ENCODE results near the gene SNX7. TPM values are rescaled to one million over a fixed set of nuclear protein-coding genes. Genes with fewer than 3 reads are reported as not detected.

Gene SNX7
- total RNA-seq, 1 donor from 2014 or later, result 17.5 TPM

DNA sequence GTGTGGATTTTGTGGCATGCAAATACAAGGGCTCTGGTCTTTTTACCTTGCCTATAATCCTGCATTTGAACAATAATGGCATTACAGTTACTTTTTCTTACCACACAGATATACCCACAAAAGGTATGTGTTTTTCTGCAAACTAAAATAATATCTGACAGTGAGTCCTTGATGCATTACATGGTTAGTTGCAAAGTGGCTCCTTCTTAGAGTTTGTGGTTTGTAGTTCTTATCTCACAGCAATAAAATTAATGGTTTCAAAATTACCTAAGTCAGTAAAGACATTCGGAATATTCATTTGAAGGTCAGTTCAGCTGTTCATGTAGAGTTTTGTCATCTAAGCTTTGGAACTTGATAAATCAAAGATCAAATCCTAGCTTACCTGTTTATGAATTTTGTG lies 43.5 kb downstream of the SNX7 start:
- TF ChIP-seq, protein P1, sequence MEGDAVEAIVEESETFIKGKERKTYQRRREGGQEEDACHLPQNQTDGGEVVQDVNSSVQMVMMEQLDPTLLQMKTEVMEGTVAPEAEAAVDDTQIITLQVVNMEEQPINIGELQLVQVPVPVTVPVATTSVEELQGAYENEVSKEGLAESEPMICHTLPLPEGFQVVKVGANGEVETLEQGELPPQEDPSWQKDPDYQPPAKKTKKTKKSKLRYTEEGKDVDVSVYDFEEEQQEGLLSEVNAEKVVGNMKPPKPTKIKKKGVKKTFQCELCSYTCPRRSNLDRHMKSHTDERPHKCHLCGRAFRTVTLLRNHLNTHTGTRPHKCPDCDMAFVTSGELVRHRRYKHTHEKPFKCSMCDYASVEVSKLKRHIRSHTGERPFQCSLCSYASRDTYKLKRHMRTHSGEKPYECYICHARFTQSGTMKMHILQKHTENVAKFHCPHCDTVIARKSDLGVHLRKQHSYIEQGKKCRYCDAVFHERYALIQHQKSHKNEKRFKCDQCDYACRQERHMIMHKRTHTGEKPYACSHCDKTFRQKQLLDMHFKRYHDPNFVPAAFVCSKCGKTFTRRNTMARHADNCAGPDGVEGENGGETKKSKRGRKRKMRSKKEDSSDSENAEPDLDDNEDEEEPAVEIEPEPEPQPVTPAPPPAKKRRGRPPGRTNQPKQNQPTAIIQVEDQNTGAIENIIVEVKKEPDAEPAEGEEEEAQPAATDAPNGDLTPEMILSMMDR (conservative IDR thresholded peaks at IDR 0.05), result no peak
- H3K4me1 Mint-ChIP-seq, result peaks cover 7% of the 10 kb centered on the region
- DNase-seq (ENCODE audit: low read depth, low spot score), result no peak
- H3K36me3 Mint-ChIP-seq (ENCODE audit: low read depth), result peaks cover 3% of the 10 kb centered on the region
- peaks cover 2% of the 10 kb centered on the region for H3K9me3 Mint-ChIP-seq
- no peaks in the 10 kb centered on the region for H3K27me3 Mint-ChIP-seq (ENCODE audit: low read depth)
- H3K27ac Mint-ChIP-seq (ENCODE audit: unreplicated experiment), result no peak overlapping the region
- no peak overlapping the region for H3K4me3 Mint-ChIP-seq

DNA sequence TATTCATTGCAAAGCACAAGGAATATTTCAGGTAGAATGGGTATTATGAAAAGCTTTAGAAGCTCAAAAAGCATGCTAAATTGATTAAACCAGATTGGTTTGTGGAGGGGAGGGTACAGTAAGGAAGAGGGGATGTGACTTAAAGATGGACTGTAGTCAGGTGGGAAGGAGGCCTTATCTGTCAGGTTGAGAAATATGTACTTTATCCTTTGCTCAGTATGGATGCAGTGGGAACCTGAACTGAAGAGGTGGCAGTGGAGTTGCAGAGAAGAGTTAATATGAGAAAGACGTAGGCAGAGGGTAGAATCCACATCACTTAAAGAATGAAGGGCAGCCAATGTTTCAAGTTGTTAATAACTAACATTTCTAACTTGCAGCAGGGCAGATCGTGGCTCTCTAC lies 44.1 kb downstream of the SNX7 start:
- H3K27ac Mint-ChIP-seq (ENCODE audit: unreplicated experiment), result no peak overlapping the region
- peaks cover 2% of the 10 kb centered on the region for H3K9me3 Mint-ChIP-seq
- H3K4me1 Mint-ChIP-seq, result peaks cover 7% of the 10 kb centered on the region
- H3K4me3 Mint-ChIP-seq, result no peak overlapping the region
- TF ChIP-seq, protein P1 (conservative IDR thresholded peaks at IDR 0.05), result no peak
- no peaks in the 10 kb centered on the region for H3K27me3 Mint-ChIP-seq (ENCODE audit: low read depth)
- H3K36me3 Mint-ChIP-seq (ENCODE audit: low read depth), result peaks cover 5% of the 10 kb centered on the region
- DNase-seq (ENCODE audit: low read depth, low spot score), result no peak

DNA sequence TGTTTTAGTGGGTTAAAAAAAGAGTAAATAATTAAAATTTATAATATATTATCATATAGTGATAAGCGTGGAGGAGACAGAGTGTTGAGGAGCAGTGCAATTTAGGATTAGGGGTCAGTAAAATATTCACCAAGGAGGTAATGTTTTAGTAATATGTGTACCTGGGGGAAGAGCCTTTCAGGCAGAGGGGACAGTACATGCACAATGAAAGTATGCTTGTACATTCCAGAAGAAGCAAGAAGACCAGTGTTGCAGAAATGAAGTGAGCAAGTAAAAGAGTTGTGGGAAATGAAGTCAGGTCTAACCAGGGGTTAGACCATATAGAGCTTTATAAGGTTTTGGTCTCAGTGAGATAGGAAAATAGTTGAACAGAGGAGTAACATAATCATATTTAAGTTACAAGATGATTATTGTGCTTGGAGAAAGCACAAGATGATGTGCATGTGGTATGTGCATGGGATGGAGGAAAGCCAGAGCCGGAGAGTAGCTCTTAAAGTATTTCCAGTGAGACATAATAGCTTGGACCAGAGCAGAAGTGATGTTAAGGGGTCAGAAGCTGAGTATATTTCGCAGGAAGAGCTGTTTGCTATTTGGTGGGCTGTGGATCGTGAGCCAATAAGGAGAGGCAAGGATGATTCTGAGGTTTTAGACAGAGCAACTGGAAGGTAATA lies 44.8 kb downstream of the SNX7 start:
- TF ChIP-seq, protein P1 (conservative IDR thresholded peaks at IDR 0.05), result no peak
- H3K27ac Mint-ChIP-seq (ENCODE audit: unreplicated experiment), result no peak overlapping the region
- DNase-seq (ENCODE audit: low read depth, low spot score), result no peak
- no peaks in the 10 kb centered on the region for H3K27me3 Mint-ChIP-seq (ENCODE audit: low read depth)
- H3K9me3 Mint-ChIP-seq, result peaks cover 2% of the 10 kb centered on the region
- H3K36me3 Mint-ChIP-seq (ENCODE audit: low read depth), result peaks cover 5% of the 10 kb centered on the region
- H3K4me1 Mint-ChIP-seq, result peaks cover 7% of the 10 kb centered on the region
- no peak overlapping the region for H3K4me3 Mint-ChIP-seq

DNA sequence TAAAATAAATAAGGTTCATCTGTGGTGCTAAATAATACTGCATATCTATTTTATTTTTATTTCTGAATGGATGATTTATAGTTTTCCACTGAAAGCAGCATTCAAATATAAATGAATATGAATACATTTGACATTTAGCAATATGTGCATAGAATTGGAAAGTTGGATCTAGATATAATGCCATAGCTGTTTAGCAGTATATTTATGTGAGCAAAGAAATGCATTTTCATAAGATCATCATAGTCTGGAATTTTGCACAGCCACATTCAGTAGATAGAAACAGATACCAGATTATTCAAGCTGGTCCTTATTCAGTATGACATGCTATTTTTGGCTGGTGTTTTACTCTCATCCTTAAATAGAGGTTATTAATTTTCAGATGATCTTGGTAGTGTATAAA lies 46.0 kb downstream of the SNX7 start:
- DNase-seq (ENCODE audit: low read depth, low spot score), result no peak
- H3K36me3 Mint-ChIP-seq (ENCODE audit: low read depth), result peaks cover 16% of the 10 kb centered on the region
- peaks cover 7% of the 10 kb centered on the region for H3K4me1 Mint-ChIP-seq
- H3K9me3 Mint-ChIP-seq, result peaks cover 6% of the 10 kb centered on the region
- TF ChIP-seq, protein P1 (conservative IDR thresholded peaks at IDR 0.05), result no peak
- H3K27ac Mint-ChIP-seq (ENCODE audit: unreplicated experiment), result no peak overlapping the region
- H3K27me3 Mint-ChIP-seq (ENCODE audit: low read depth), result no peaks in the 10 kb centered on the region
- H3K4me3 Mint-ChIP-seq, result no peak overlapping the region

DNA sequence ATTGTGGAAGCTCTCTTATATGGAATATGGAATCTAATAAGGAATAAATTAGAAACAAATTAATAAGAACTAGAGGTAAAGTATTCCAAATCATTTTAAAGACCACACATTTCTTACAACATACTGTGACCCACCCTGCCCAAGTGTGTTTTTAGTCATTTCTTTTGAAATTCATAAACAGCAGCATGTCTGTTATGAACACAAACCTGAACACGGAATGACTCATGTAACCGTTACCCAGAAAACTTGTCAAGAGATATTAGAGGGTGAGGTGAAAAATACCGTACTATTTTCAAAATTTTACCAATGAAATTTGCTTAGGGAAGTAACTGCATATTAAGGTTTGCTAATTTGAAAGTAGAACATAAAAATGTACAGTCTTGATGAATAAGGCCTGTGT lies 48.4 kb downstream of the SNX7 start:
- H3K4me1 Mint-ChIP-seq, result no peaks in the 10 kb centered on the region
- no peak for DNase-seq (ENCODE audit: low read depth, low spot score)
- H3K27ac Mint-ChIP-seq (ENCODE audit: unreplicated experiment), result no peak overlapping the region
- TF ChIP-seq, protein P1 (conservative IDR thresholded peaks at IDR 0.05), result no peak
- no peaks in the 10 kb centered on the region for H3K27me3 Mint-ChIP-seq (ENCODE audit: low read depth)
- H3K4me3 Mint-ChIP-seq, result no peak overlapping the region
- H3K36me3 Mint-ChIP-seq (ENCODE audit: low read depth), result peaks cover 13% of the 10 kb centered on the region
- peaks cover 4% of the 10 kb centered on the region for H3K9me3 Mint-ChIP-seq
